Measurements from ENCODE around the gene NPL.

Gene NPL

DNA sequence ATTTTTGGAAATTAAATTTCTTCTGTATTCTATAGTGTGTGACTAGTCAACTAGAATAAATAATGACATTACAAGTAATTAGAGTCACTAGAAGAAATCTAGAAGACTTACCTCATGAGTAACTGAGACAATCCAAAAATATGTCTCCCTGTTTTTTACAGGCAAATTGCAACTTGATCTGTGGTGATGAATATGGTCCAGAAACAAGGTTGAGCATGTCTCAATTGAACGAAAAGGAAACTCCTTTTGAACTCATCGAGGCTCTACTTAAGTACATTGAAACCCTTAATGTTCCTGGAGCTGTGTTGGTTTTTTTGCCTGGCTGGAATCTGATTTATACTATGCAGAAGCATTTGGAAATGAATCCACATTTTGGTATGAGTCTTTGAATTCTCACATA, 86.3 kb downstream of the NPL start:
- no peak for DNase-seq

DNA sequence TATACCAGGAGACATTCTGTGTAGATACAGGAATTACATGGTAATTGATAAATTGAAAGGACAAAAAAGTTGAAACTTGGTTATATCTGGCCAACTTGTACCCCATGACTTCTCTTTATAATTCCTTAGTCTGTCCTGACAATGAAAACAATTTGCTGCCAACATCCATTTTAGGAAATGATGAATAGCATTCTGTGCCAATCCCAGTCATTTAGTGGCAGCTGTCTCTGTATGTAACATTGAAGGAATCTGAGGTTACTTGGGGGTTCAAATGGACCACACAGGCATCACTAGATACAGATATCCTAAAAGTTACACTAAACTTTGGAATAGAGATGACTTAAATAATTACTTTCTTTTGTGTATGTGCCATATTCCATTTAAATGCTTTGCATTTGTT, 87.8 kb downstream of the NPL start:
- no peak for DNase-seq

DNA sequence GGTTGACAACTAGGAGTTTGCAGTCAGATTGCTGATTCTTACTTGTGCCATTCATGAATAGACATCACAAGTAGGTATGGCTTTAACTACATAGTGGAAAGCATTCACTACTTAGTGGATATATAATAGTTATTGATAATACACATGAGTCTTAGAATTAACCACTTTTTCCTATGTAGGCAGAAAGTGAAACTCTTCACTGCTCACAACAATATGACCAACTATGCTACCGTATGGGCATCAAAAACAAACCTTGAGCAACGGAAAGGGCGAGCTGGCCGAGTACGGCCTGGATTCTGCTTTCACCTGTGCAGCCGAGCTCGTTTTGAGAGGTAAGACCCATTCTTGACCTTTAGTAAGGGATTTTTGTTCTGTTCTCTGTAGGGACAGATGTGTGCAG, 88.3 kb downstream of the NPL start:
- DNase-seq: no peak
